ENCODE measurements around the gene INMT.

The INMT gene

DNA sequence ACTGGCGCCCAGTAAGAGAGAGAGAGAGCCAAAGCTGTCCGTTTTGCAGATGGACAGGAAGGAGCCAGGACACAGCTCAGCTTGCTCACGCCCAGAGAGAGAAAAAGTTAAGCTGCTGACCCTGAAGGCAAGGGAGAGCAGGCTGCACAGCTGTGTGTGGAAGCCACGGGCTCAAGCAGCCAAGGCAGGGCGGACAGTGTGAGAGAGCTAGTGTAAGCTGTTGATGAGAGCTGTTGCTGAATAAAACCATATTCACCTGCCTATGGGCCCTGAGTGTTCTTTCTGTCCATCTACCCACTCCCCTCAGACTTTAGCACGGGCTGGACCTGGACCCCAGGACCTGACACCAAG, 5.4 kb downstream of the INMT start:
- no peak for TF ChIP-seq POLR2AphosphoS5 (IDR thresholded peaks at IDR 0.05; ENCODE audit: low read depth, low read length)
- no peak for TF ChIP-seq TAF1 (IDR thresholded peaks at IDR 0.05; ENCODE audit: borderline replicate concordance, low read depth, low read length)
- no peak for TF ChIP-seq POLR2A (IDR thresholded peaks at IDR 0.05; ENCODE audit: low read depth, low read length)
- DNase-seq (ENCODE audit: insufficient read length), result no peak
- no peak for FAIRE-seq

DNA sequence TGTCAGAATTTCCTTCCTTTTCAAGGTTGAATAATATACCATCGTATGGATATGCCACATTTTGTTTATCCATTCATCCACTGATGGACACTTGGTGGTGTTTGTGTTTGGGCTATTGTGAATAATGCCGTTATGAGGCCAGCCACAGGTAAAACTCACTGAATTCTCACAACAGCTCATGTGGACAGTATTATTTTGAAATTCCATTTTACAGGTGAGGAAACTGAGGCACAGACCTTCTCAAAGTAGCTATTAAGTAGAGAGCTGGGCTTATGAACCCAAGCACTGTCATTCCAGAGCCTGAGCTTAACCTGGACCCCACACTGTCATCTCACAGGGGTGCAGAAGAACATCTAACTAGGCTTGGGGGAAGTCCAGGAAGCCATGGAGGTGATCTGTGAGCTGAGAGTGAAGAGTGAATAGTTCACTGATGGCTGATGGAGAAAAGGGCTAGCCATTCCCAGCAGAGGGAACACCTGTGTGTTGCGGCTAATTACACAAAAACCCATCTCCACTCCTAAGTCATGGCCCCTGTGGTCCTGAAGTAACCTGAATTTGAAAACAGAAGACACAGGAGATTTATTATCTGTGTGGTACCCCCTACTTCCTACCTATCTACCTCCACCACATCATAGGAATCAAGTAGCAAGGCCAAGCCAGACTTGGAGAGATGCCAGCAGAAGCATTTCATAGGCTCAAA, 8.7 kb downstream of the INMT start:
- FAIRE-seq (no peak), DNase-seq (ENCODE audit: insufficient read length) (no peak)
- no peak for TF ChIP-seq POLR2AphosphoS5 (IDR thresholded peaks at IDR 0.05; ENCODE audit: low read depth, low read length)
- no peak for TF ChIP-seq TAF1 (IDR thresholded peaks at IDR 0.05; ENCODE audit: borderline replicate concordance, low read depth, low read length)
- no peak for TF ChIP-seq POLR2A (IDR thresholded peaks at IDR 0.05; ENCODE audit: low read depth, low read length)

DNA sequence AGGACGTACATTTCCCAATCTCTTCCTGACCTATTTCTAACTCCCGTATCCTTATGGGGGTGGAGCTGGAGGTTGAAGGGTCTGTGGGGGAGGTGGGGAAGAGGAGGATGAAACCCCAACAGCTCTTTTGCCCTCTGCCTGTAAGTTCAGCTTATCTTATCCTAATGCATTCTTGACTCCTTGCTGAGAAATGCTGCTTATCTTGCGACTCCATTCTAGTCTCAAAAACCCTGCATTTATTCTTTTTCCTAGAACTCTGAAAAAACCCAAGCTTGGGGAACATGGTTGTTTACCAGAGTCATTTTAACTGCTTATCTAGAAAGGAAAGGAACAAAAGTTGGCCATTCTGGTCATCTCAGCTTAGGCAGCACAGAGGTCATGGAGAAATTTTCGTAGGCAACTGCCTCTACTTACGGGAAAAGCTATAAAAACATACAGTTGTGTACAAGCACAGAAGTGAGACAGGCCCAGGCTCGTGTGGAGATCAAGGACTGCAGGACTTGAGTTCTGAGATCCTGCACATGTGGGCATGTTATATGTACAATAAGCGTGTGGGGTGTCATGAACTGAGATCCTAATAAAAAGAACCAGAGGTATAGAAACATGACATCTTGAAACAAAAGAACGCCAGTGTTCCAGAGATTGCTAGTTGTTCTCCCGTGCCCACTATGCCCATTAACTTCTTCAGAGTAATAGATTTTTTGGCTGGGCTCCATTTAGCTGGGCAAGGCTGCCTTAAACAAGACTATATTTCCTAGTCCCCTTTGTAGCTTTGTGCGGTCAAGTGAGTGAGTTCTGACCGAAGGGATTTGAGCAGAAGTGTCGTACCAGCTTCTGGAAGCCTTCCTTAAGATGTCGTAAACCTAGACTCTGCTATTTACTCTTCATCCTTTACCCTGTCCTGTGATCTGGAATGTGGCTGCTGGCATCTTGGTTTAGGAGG, 9.6 kb downstream of the INMT start:
- no peak for FAIRE-seq
- no peak for TF ChIP-seq TAF1 (IDR thresholded peaks at IDR 0.05; ENCODE audit: borderline replicate concordance, low read depth, low read length)
- no peak for TF ChIP-seq POLR2AphosphoS5 (IDR thresholded peaks at IDR 0.05; ENCODE audit: low read depth, low read length)
- TF ChIP-seq POLR2A (IDR thresholded peaks at IDR 0.05; ENCODE audit: low read depth, low read length), result no peak
- no peak for DNase-seq (ENCODE audit: insufficient read length)

DNA sequence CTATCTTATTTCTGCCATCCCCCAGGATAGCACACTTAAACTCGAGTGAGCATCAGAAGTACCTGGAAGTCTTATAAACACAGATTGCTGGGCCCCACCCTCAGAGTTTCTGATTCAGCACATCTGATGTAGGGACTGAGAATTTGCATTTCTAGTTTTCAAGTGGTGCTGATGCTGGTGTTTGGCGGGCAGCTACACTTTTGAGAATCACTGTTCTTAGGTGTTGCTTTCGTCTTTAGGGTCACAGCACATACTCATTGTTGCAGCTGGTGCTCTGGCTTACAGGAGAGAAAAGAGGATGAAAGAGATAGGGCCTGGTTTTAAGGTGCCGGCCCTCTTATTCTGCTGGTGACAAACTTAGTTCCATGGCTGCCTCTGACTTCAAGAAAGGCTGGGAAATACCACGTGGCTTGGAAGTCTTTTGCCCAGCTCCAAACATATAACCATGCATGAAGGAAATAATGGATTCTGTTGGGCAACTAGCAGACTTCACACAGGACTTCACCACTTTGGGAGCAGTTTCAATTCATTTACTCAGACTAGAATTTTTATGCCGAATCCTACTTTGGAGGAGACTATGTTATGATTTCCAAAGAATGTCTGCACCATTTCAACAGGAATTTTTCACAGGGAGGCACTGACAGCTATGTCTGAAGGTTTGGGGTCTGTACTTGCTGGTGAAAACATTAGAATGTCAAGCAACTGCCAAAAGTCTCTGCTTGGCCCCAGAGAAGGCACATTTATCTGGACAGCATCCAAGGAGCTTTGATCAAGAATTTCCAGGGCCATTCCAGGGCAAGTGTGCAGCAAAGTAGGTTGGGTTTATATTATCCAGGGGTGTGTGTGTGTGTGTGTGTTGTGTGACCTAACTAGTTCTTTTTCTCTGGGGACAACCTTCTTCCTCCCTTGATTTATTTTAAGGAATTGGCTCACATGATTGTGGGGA, 12.4 kb downstream of the INMT start:
- DNase-seq (ENCODE audit: insufficient read length) (no peak), FAIRE-seq (peak; percentile 33)
- TF ChIP-seq POLR2AphosphoS5 (IDR thresholded peaks at IDR 0.05; ENCODE audit: low read depth, low read length), result no peak
- no peak for TF ChIP-seq POLR2A (IDR thresholded peaks at IDR 0.05; ENCODE audit: low read depth, low read length)
- TF ChIP-seq TAF1 (IDR thresholded peaks at IDR 0.05; ENCODE audit: borderline replicate concordance, low read depth, low read length), result no peak

DNA sequence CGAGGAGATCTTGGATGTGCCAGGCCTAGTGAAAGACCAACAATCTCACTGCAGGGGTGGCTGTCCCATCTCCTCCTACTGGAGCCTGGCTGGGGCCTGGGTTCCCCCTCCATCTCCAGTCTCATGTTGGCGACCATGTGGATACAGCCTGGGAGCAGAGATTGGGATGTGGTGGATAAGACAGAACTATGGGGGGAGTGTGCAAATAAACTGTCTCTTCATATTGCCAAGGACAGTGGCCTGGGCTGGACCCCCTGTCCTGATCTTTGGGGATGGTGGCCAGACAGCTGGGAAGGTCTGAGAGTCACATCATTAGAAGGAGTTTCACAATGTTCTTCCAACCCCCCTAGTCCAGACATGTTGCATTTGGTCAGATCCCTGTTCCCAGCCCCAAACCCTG, 13.5 kb downstream of the INMT start:
- TF ChIP-seq TAF1 (IDR thresholded peaks at IDR 0.05; ENCODE audit: borderline replicate concordance, low read depth, low read length) (no peak), POLR2A (IDR thresholded peaks at IDR 0.05; ENCODE audit: low read depth, low read length) (no peak), POLR2AphosphoS5 (IDR thresholded peaks at IDR 0.05; ENCODE audit: low read depth, low read length) (no peak)
- no peak for FAIRE-seq

DNA sequence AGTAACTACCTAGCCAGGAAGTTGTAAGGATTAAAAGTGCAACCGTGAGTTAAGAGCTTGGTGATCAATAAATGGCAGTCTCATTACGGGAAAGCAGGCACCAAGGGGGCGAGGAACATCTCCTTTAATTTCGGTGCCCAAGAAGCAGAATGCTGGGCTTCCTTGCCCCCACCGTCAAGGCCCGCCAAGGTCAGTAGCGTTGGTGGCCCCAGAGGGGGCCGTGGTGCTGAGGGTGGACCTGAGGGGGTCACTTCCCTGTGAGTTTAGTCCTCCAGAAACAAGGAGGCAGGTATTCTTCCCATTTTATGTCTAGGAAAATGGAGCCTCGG, 18.9 kb downstream of the INMT start:
- FAIRE-seq, result no peak

More for the DNA sequence above, 13.5 kb downstream of the INMT start:
- DNase-seq (ENCODE audit: insufficient read length), result no peak

DNA sequence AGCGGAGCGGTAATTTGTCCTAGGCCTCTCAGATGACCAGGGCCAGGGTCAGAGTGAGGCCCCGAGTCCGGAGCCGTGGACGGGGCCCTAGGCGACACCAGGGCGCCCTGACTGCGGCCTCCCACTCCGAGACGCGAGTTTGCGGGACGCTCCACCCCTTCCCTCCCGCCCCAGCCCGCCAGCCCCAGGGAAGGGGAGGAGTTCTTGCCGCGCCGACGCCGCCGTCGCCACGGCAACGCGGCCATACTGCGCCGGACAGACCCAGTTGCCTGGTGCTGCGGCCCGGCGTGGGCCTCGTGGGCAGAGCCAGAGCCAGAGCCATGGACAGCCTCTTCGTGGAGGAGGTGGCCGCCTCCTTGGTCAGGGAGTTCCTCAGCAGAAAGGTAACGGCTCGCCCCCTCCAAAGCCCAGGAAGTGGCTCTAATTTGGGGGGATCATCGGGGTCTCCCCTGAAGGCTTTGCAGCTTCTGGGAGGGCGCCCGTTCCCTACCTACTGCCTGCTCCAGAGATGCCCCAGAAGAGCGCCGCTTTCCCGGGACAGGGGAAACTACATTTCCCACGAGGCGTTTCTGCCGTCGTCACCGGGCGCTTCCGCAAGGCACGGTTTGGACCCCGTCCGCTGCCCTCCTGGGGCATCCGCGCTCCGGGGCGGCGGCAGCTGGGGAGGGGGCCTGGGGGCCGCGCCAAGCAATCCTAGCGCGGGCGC, 19.4 kb downstream of the INMT start, which contains the start of gene MINDY4:
TSS of gene MINDY4 (plus strand) at position 244 of the 706 bp plus-strand sequence. CDS start at position 321, 77 bp downstream.
- TF ChIP-seq POLR2A (IDR thresholded peaks at IDR 0.05; ENCODE audit: low read depth, low read length) (no peak), TAF1 (IDR thresholded peaks at IDR 0.05; ENCODE audit: borderline replicate concordance, low read depth, low read length) (no peak), POLR2AphosphoS5 (IDR thresholded peaks at IDR 0.05; ENCODE audit: low read depth, low read length) (no peak)
- FAIRE-seq, result peak; percentile 84
- peak; percentile 81 for DNase-seq (ENCODE audit: insufficient read length)

More for the DNA sequence above, 18.9 kb downstream of the INMT start:
- TF ChIP-seq POLR2AphosphoS5 (IDR thresholded peaks at IDR 0.05; ENCODE audit: low read depth, low read length) (no peak), POLR2A (IDR thresholded peaks at IDR 0.05; ENCODE audit: low read depth, low read length) (no peak), TAF1 (IDR thresholded peaks at IDR 0.05; ENCODE audit: borderline replicate concordance, low read depth, low read length) (no peak)
- no peak for DNase-seq (ENCODE audit: insufficient read length)

DNA sequence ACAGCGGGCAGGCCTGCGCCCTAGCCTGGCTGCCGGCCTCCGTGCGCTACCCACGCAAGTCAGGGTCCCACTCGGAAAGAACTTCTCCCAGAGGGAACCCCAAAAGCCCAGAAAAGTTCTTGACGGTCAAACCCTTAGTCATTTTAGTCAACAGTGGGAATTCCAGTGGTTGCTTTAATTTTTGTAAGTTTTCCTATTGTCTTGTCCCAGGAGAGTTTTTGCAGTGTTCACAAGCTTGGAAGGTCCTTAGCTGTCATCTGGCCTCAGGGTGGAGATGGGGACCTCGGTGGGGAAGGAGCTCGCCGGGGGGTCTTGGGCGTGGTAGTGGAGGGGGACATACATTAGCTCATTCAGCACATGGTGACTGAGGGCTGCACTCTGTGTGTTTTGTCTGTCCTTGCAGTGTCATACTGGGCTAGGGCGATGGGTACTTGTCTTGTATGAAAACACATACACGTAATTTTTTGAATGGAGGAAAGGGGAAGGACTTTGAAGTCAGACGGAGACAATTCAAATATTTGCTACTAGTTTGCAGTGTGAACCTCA, 20.0 kb downstream of the INMT start:
- no peak for TF ChIP-seq POLR2AphosphoS5 (IDR thresholded peaks at IDR 0.05; ENCODE audit: low read depth, low read length)
- no peak for TF ChIP-seq TAF1 (IDR thresholded peaks at IDR 0.05; ENCODE audit: borderline replicate concordance, low read depth, low read length)
- TF ChIP-seq POLR2A (IDR thresholded peaks at IDR 0.05; ENCODE audit: low read depth, low read length), result no peak
- FAIRE-seq (no peak), DNase-seq (ENCODE audit: insufficient read length) (no peak)

DNA sequence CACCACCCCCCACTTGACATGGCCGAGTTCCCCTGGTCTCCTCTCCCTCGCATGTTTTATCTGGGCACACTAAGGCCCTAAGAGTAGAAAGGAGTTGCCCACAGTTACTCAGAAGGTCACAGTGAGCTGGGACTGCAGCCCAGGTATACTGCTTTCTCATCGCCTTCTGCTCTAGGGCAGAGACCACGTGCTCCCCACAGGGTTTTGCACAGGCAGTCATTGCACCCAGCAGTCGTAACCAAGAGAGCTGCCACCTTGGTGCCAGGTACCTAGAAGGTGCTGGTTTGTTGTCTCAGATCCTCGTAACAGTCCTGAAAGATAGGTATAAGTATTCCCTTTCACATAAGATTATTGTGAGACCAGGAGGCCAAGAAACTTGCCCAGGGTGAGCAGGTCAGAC, 21.0 kb downstream of the INMT start:
- FAIRE-seq, result no peak

DNA sequence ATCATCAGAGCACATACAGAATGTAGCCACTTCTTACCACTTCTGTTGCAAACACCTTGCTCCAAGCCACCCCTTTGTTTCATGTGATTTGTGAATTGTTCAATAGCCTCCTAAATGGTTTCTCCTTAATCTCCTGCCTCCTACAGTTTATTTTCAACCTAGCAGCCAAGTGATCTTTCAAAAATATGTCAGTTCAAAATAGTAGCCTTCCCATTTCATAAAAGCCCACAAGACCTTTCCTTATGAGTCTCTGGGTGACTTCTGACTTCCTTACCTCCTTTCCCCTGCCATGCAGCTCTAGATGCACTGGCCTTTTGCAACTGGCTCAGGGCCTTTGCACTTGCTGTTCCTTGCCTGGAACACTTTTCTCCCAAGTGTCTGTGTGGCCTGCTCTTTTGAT, 24.1 kb downstream of the INMT start:
- no peak for FAIRE-seq
- TF ChIP-seq TAF1 (IDR thresholded peaks at IDR 0.05; ENCODE audit: borderline replicate concordance, low read depth, low read length) (no peak), POLR2AphosphoS5 (IDR thresholded peaks at IDR 0.05; ENCODE audit: low read depth, low read length) (no peak), POLR2A (IDR thresholded peaks at IDR 0.05; ENCODE audit: low read depth, low read length) (no peak)
- DNase-seq (ENCODE audit: insufficient read length), result no peak

More for the DNA sequence above, 21.0 kb downstream of the INMT start:
- no peak for DNase-seq (ENCODE audit: insufficient read length)
- no peak for TF ChIP-seq POLR2AphosphoS5 (IDR thresholded peaks at IDR 0.05; ENCODE audit: low read depth, low read length)
- TF ChIP-seq TAF1 (IDR thresholded peaks at IDR 0.05; ENCODE audit: borderline replicate concordance, low read depth, low read length), result no peak
- TF ChIP-seq POLR2A (IDR thresholded peaks at IDR 0.05; ENCODE audit: low read depth, low read length), result no peak
